Smooth muscle cell of the brain vasculature (primary cell): ENCODE data around the gene STPG2.
A peak's percentile ranks its signal among the peaks of the same experiment; 100 is the strongest.

Source experiments
- DNase-seq: peaks from one replicate; pipeline ENCODE4 v3.0.0-alpha.2; 2012; ENCODE audit warnings: low read depth, low spot score

Gene STPG2

GRCh38 chr4:98143001-98143899, at the start of gene STPG2:
Gene STPG2, minus strand, starts transcription at chr4:98143476.
- peak; percentile 58 for DNase-seq

DNA sequence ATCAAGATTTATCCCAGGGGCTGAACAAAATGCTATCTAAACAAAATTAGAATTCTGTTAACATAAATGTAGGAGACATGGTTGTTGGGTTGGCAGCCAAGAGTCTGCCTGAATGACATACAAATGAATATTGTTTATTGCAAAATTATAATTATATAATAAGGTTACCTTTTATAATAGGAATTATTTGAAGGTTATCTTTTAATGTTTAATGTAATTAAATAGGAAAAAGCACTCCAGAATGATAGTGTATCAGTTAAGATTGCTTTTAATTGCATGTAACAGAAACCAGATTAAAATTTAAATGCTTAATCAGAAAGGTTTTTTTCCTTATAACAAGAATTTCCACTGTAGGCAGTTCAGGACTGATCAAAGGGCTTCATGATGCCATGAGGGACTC, 42.0 kb upstream of the STPG2 start:
- no peak for DNase-seq

- DNase-seq: no peak
Measured at GRCh38 chr4:98181809-98182208, 38.5 kb upstream of the STPG2 start.

DNA sequence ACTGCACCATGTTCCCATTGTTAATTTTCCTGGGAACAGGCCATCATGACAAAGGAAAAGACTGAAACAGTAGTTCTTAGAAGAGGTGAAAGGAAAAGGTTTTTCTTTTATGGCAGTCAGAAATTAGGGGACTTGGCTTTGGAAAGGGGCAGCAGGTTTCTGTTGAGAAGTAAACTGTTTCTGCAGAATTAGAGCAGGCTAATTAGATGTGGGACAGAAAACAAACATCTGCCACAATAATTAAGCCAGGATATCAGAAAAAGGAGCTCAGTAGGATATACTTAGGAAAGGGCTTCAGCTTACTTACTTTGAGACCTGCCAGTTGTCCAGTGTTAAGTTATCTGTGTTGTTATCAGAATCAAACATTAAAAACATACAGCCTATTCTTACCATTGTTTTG, 36.7 kb upstream of the STPG2 start:
- DNase-seq: no peak

DNA sequence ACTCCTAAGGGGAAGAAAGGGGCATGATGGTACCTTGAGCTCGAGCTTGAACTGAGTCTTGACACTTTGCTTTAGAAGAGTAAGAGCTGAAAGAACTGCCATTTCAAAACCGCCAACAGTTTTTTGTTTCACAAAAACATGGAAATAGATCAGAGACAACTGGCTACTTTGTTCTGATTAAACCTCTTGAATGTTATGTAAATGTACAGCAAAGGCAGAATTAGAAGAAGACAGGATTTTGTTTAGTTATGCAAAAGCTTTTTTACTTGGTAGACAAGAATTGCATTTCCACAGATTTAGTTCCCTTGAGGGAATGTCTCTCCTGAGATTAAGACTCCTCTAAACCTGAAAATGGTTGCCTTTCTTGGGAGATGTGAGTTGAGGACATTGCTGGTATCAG, 33.3 kb upstream of the STPG2 start:
- DNase-seq: no peak

- no peak for DNase-seq
Measured at GRCh38 chr4:98170035-98170434, 26.8 kb upstream of the STPG2 start.

DNA sequence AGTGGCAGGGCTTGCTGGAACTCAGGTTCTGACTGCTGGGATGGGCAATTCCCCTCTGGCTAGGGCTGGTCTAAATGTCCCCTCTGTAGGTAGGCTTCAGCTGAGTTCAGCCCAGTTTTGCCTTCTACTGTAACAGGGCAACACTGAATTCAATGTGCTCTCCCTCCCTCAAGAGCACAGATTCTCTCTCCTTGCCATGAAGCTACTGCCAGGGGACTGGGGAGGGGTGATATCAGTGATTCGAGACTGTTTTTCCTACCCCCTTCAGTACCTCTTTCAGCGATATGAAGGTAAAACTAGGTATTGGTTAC, 23.4 kb upstream of the STPG2 start:
- DNase-seq: no peak

GRCh38 chr4:98166025-98166730, 22.9 kb upstream of the STPG2 start:
- DNase-seq: no peak

DNA sequence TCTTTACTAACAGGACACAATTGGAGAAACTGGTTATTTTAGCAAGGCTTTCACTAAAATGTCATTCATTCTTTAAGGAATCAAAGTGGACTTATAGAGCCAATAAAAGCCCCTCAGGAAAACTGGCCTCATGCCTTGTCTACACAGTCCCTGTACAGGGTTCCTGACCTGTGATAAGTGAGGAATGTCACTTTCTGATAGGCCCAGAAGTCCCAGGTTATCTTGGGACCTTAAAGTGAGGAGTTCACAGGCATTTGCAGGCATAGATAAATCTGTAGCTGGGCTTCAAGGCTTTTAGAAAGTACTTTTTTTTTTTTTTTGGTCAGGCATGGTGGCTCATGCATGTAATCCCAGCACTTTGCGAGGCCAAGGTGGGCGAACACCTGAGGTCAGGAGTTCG, 19.4 kb upstream of the STPG2 start:
- no peak for DNase-seq

DNA sequence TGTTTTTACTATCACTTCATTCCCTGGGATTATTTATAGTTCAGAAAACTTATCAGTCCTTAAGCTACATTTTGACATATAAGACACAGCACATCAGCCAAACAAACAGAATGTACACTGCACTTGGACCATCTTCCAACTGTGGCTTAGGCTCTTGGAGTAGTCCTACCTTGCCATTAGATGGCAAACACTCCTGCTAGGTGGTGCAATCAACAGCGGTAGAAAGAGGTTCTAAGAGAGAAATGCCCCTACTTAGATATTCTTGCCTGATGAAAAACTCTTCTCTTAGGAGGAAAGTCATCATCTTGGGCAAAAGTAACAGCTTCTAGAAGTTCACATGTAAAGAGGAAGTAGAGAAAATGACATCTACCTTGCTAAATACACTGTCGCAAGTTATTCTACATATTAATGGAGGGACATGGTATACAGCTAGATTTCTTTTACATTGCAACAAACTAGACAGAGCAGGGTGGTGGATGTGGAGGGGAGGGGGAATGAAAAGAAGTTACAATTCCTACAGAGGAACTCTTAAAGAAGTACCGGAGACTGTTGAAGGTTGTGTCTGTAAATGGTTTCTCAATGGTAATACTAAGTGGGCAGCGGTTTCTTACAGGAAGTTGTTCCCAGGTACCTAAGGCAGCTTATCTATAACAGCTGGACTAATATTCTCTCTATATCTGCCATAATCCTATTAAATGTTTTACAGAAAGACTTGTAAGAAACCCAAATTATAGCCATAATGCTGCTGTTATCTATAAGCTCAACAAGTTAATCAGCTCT, 8.1 kb upstream of the STPG2 start:
- DNase-seq: no peak

DNA sequence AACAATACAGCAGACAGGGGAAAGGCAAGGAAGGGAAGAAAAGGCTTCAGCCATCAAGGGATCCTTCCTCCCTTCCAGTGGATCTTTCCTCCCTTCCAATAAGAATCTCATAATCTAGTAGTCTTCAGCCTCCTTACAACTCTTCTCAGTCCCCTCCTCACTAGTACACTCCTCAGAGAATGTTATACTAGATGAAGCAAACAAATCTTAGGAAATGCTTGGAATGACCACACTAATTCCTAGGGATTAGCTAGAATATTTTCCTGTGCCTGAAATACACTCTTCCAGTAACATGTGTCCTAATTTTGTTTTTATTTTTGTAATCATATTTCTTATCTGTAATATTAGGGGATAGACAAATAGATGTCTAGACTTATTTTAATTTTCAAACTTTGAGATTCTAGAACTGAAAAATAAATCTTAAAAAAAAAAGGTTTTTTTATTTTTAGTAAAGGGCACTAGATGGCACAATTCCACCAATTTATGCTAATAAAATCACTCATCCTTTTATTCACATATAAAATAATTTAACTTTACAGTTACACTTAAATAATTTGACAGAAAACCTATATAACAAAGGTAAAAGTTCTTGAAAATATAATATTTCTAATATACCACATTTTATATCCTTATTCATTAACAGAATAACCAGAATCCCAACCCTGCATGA, 7.0 kb upstream of the STPG2 start:
- DNase-seq: no peak

DNA sequence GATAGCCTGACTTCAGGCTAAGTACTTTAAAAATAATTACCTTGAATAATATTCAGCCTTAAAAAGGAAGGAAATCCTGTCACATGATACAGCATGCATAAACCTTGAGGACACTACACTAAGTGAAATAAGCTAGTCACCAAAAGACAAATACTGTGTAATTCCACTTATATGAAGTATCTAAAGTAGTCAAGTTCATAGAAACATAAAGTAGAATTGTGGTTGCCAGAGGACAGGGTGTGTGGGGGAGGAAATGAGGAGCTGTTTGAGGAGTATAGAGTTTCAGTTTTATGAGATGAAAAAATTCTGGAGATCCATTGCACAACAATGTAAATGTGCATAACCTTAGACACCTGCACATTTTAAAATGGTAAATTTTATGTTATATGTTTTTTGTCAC, 5.6 kb upstream of the STPG2 start:
- DNase-seq: no peak

DNA sequence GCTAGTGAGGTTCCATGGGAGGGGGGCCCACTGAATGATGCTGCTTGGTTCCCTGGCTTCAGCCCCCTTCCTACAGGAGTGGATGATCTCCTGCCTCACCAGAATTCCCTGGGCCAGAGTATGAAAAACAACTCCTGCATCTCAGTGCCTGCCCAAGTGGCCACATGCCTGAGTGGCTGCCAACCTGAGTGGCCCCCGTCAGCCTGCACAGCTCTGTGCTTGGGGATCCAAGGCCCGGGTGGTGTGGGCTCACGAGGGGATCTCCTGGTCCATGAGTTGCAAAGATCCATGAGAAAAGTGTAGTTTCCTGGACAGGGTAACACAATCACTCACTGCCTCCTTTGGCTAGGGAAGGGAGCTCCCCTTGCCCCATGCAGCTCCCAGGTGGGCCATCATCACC, 17.1 kb downstream of the STPG2 start:
- DNase-seq: no peak

DNA sequence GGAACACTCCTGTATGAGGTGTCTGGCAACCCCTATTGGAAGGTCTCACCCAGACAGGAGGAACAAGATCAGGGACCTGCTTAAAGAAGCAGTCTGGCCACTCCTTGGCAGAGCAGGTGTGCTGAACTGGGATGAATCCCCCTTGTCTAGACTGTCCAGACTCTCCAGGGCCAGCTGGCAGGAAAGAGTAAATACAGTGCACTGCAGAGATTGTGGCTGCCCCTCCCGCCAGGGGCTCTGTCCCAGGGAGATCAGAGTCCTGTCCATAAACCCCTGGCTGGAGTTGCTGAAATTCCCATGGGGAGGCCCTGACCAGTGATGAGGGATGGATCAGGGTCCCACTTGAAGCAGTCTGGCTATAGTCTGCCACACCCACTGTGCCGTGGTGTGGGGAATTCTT, 17.7 kb downstream of the STPG2 start:
- no peak for DNase-seq

GRCh38 chr4:98117363-98117762, 25.9 kb downstream of the STPG2 start:
- no peak for DNase-seq

- no peak for DNase-seq
Measured at GRCh38 chr4:98113012-98113411, 30.3 kb downstream of the STPG2 start.

- no peak for DNase-seq
Measured at GRCh38 chr4:98110929-98111328, 32.3 kb downstream of the STPG2 start.

GRCh38 chr4:98110214-98110613, 33.1 kb downstream of the STPG2 start:
- no peak for DNase-seq

GRCh38 chr4:98102660-98103059, 40.6 kb downstream of the STPG2 start:
- DNase-seq: no peak

GRCh38 chr4:98101988-98102387, 41.3 kb downstream of the STPG2 start:
- no peak for DNase-seq

- no peak for DNase-seq
Measured at GRCh38 chr4:98098764-98099163, 44.5 kb downstream of the STPG2 start.

DNA sequence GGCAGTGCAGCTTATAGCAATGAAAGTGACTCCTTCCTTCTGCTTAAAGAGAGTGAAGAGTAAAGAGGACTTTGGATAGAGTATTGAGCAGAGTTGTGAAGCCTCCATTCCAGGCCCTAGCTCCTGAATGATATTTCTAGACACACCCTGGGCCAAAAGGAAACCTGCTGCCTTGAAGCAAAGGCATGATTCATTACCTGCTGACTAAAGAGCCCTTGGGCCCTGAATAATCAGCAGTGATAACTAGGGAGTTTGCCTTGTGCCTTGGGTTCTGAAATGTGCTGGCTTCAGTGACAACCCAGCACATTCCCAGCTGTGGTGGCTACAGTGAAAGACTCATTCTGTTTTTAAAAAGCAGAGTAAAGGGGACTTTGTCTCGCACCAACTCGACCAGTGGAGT, 49.2 kb downstream of the STPG2 start:
- DNase-seq: no peak
